OCI-LY3 (cell line): ENCODE measurements around the gene DPPA3.

ENCODE experiments used
- CTCF ChIP-seq: fragments of 200-600, 300-600 bp; sonication (generic); IDR thresholded peaks from 2 replicates; pipeline ENCODE4 v1.5.1; 2014; ENCODE audit warnings: antibody characterized with exemption, low read length, low read depth
- EZH2phosphoT487 ChIP-seq: fragments of 200-600 bp; shearing (Covaris generic); IDR thresholded peaks from 2 replicates; pipeline ENCODE4 v1.6.1; 2018; ENCODE audit warnings: antibody characterized with exemption, mixed run types, low read depth

- no peak for TF ChIP-seq EZH2phosphoT487
- TF ChIP-seq CTCF, result no peak
These were observed 15.6 kb upstream of the DPPA3 start, which contains the start of gene GDF3 for GRCh38 chr12:7695566-7696197.
